Mesendoderm (in vitro differentiated cells): ENCODE measurements around the gene FES.
A peak's percentile ranks its signal among the peaks of the same experiment; 100 is the strongest.

ENCODE experiments used
- DNase-seq: peaks from one replicate; pipeline ENCODE4 v3.0.0; 2013
- H2AK5ac ChIP-seq: 2 replicates; pipeline ENCODE4 v1.6.1; 2013; ENCODE audit warnings: low read length, inconsistent platforms
- H2BK120ac ChIP-seq: 2 replicates; pipeline ENCODE4 v1.6.1; 2013; ENCODE audit warnings: low read depth, mild to moderate bottlenecking, low read length, moderate library complexity, mixed read lengths
- H2BK15ac ChIP-seq: replicated peaks from 2 replicates; pipeline ENCODE4 v1.6.1; 2013; ENCODE audit warnings: low read depth, mild to moderate bottlenecking, moderate library complexity
- H2BK5ac ChIP-seq: 2 replicates; pipeline ENCODE4 v1.6.1; 2013; ENCODE audit warnings: low read length, inconsistent platforms
- H3K18ac ChIP-seq: 2 replicates; pipeline ENCODE4 v1.6.1; 2013; ENCODE audit warnings: mild to moderate bottlenecking, low read length, mixed read lengths
- H3K23ac ChIP-seq: one replicate; pipeline ENCODE4 v1.6.1; 2013; ENCODE audit warnings: low read length
- H3K27ac ChIP-seq: 2 replicates; pipeline ENCODE4 v1.5.1; 2013; ENCODE audit warnings: low read depth, mild to moderate bottlenecking, inconsistent platforms, low read length, moderate library complexity
- H3K27me3 ChIP-seq: 2 replicates; pipeline ENCODE4 v1.6.1; 2013; ENCODE audit warnings: low read length, control low read depth, mild to moderate bottlenecking, inconsistent platforms; ENCODE audit not compliant: insufficient read depth, poor library complexity
- H3K36me3 ChIP-seq: 2 replicates; pipeline ENCODE4 v1.6.1; 2013; ENCODE audit warnings: low read length, inconsistent platforms; ENCODE audit not compliant: control insufficient read depth, insufficient read depth
- H3K4ac ChIP-seq: one replicate; pipeline ENCODE4 v1.6.1; 2013; ENCODE audit warnings: low read depth, mild to moderate bottlenecking, low read length, moderate library complexity
- H3K4me1 ChIP-seq: 2 replicates; pipeline ENCODE4 v1.6.1; 2013; ENCODE audit warnings: low read depth, low read length, inconsistent platforms; ENCODE audit not compliant: control insufficient read depth
- H3K4me2 ChIP-seq: 2 replicates; pipeline ENCODE4 v1.6.1; 2013; ENCODE audit warnings: low read length
- H3K4me3 ChIP-seq: 2 replicates; pipeline ENCODE4 v1.5.1; 2013; ENCODE audit warnings: mild to moderate bottlenecking, low read length
- H3K56ac ChIP-seq: one replicate; pipeline ENCODE4 v1.6.1; 2013; ENCODE audit warnings: low read length
- H3K79me1 ChIP-seq: 2 replicates; pipeline ENCODE4 v1.6.1; 2013; ENCODE audit warnings: low read length, inconsistent platforms
- H3K79me2 ChIP-seq: 2 replicates; pipeline ENCODE4 v1.6.1; 2013; ENCODE audit warnings: mild to moderate bottlenecking, low read length; ENCODE audit not compliant: control insufficient read depth, insufficient read depth
- H3K9ac ChIP-seq: 2 replicates; pipeline ENCODE4 v1.6.1; 2013; ENCODE audit warnings: low read length, inconsistent platforms
- H4K5ac ChIP-seq: one replicate; pipeline ENCODE4 v1.6.1; 2013; ENCODE audit warnings: low read length
- H4K8ac ChIP-seq: one replicate; pipeline ENCODE4 v1.6.1; 2013; ENCODE audit warnings: low read depth, mild to moderate bottlenecking, control low read depth, low read length, moderate library complexity
- WGBS: extraction: QIAGEN DNeasy Blood & Tissue Kit; methylation state at CpG from one replicate; pipeline ENCODE4 v1.1.7; 2013; ENCODE audit warnings: low lambda C conversion rate, missing lambda C conversion rate; ENCODE audit not compliant: insufficient coverage; ENCODE audit errors: extremely low coverage; 5-methylcytosine and 5-hydroxymethylcytosine counted together

FES gene

DNA sequence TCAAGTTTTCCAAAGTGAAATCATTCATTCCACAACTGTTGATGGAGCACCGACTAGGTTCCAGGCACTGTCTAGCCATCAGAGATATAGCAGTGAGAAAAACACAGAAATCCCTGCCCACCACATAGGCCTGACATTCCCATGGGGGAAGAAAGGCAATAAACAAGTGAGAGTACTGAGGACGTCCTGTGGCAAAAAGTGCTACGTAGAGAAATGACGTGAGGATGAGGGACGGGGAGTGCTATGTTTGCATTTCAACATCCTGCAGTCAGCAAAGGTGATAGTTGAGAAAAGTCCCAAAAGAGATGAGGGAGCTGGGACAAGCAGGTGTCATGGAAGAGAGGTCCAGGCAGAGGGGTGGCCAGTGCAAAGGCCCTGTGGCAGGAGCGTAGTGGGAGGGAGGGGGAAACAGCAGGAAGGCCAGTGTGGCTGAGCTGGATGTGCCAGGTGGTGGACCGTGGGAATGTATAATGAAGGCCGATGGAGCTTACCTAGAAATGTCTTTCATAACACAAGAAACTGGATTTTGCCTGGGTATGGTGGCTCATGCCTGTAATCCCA lies 26.3 kb upstream of the FES start:
- H3K9ac ChIP-seq, result no peak overlapping the region
- H3K18ac ChIP-seq, result no peak overlapping the region
- H3K4ac ChIP-seq, result no peak overlapping the region
- no peak for DNase-seq
- no peaks in the 10 kb centered on the region for H3K27me3 ChIP-seq
- no peak overlapping the region for H3K27ac ChIP-seq
- H3K23ac ChIP-seq, result no peak overlapping the region
- H3K56ac ChIP-seq, result no peak overlapping the region
- no CpG with 5 or more reads among the region's 8 CpGs for WGBS
- H2BK15ac ChIP-seq, result no peak overlapping the region
- peak overlapping the region; percentile 62 for H2AK5ac ChIP-seq
- no peak overlapping the region for H4K5ac ChIP-seq
- H3K4me2 ChIP-seq, result no peak overlapping the region
- no peak overlapping the region for H2BK5ac ChIP-seq
- no peaks in the 10 kb centered on the region for H3K79me1 ChIP-seq
- H4K8ac ChIP-seq, result no peak overlapping the region
- no peaks in the 10 kb centered on the region for H3K79me2 ChIP-seq
- H2BK120ac ChIP-seq, result no peak overlapping the region
- peaks cover 3% of the 10 kb centered on the region for H3K4me1 ChIP-seq
- H3K4me3 ChIP-seq, result no peak overlapping the region
- no peaks in the 10 kb centered on the region for H3K36me3 ChIP-seq

DNA sequence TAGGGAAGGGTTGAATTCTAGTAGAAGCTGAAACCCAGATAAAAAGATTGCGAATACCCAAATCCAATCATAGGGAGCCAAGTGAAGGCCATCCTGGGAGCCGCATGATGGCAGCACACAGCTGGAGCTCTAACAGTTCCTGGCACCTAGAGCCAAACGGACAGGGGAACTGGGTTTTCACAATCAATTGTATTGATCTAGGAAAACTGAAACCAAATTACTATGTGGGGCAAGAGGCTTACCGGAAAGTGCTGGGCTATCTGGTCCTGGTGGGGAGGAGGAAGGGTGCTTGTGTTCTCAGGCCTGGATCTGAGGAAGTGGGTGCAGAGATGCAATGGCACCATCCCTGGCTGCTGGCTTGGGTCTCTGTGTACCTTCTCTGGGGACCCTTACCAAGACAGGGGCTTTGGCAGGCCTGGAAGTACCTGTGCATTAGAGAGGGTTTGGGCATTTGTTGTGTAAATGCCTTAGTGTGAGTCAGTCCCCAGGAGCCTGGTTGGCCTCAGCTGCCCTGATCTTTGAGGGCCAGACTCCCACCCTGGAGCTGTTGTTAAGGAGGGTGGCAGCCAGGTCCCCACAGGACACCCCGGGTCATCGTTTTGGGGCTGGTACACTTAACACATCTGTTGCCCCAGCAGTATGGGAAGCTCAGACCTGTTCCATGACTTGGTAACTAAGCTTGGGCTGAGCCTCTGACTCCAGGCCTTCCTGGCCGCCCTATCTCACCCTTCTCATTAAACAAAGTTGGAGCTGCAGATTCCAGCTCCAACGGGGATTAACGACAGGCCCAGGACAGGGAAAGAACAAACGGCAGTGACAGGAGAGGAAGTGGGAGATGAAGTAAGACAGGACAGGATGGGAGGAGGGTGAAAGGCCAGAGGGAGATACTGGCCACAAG lies 24.8 kb upstream of the FES start:
- peak overlapping the region; percentile 0 for H3K27ac ChIP-seq
- no peak overlapping the region for H3K18ac ChIP-seq
- no CpG with 5 or more reads among the region's 10 CpGs for whole genome bisulfite sequencing

DNA sequence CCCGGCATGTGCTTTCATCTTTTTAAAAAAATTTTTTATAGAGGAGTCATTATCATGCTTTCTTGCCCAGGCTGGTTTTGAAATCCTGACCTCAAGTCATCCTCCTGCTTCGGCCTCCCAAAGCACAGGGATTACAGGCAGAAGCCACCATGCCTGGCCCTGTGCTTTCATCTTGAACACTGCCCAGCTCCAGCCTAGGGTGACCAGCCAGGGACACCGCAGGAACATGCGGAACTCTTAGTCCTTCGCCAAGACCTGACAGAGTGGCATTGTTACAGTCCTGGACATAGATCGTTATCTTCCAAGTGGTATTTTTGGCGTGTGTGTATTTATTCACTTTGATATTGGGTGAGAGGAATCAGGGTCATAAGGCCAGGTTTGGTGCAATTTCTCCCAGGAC lies 23.9 kb upstream of the FES start:
- no peak overlapping the region for H2BK5ac ChIP-seq
- no CpG with 5 or more reads among the region's 7 CpGs for WGBS
- H2BK15ac ChIP-seq, result no peak overlapping the region
- peak overlapping the region; percentile 30 for H3K56ac ChIP-seq
- H3K23ac ChIP-seq, result no peak overlapping the region
- H3K36me3 ChIP-seq, result no peaks in the 10 kb centered on the region
- no peak for DNase-seq
- no peak overlapping the region for H3K9ac ChIP-seq
- no peak overlapping the region for H3K27ac ChIP-seq
- H3K18ac ChIP-seq, result peak overlapping the region; percentile 46
- H4K5ac ChIP-seq, result no peak overlapping the region
- no peak overlapping the region for H3K4me3 ChIP-seq
- peaks cover 3% of the 10 kb centered on the region for H3K4me1 ChIP-seq
- no peak overlapping the region for H4K8ac ChIP-seq
- no peaks in the 10 kb centered on the region for H3K79me2 ChIP-seq
- no peak overlapping the region for H2BK120ac ChIP-seq
- no peak overlapping the region for H3K4me2 ChIP-seq
- no peaks in the 10 kb centered on the region for H3K27me3 ChIP-seq
- no peaks in the 10 kb centered on the region for H3K79me1 ChIP-seq
- no peak overlapping the region for H3K4ac ChIP-seq
- H2AK5ac ChIP-seq, result peak overlapping the region; percentile 93

More for the DNA sequence above, 24.8 kb upstream of the FES start:
- H3K27me3 ChIP-seq, result no peaks in the 10 kb centered on the region
- H3K79me1 ChIP-seq, result no peaks in the 10 kb centered on the region
- no peak overlapping the region for H3K4me3 ChIP-seq
- DNase-seq, result peak; percentile 74
- H2AK5ac ChIP-seq, result no peak overlapping the region
- peak overlapping the region; percentile 49 for H3K56ac ChIP-seq
- no peak overlapping the region for H4K8ac ChIP-seq
- H2BK15ac ChIP-seq, result no peak overlapping the region
- H3K23ac ChIP-seq, result no peak overlapping the region
- peak overlapping the region; percentile 33 for H2BK5ac ChIP-seq
- H3K4ac ChIP-seq, result peak overlapping the region; percentile 57
- H3K4me2 ChIP-seq, result no peak overlapping the region
- peaks cover 3% of the 10 kb centered on the region for H3K4me1 ChIP-seq
- H2BK120ac ChIP-seq, result no peak overlapping the region
- no peaks in the 10 kb centered on the region for H3K36me3 ChIP-seq
- no peaks in the 10 kb centered on the region for H3K79me2 ChIP-seq
- no peak overlapping the region for H4K5ac ChIP-seq
- no peak overlapping the region for H3K9ac ChIP-seq

DNA sequence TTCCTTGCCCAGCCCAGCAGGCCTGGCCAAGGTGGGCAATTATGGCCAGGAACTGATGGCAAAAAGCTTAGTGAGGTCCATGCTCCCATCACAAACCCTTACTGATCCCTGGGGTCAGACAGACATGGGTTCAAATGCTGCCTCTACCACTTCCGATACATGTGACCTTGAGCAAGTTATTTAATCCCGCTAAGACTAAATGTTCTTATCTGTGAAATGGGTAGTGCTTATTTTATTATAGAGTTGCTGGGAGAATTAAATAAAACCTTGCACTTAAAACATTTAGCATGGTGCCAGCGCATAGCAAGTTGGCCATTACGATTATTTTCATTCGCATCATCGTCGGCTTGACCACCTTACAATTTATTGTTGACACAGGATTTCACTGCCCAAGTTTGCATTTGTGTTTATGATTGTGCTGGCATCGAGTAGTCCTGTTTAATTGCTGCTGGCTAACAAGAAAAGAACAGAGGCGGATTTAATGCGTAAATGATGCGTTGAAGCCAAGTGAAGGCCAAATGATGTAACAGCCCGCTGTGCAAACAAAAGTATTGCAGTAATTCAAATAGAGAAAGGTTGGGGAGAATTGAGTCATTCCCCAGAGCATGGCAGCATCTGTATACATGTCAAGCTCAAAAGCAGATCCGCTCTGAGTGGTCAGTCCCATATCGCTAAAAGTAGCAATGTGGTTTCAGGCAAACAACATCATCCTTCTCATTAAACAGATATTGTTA lies 23.2 kb upstream of the FES start:
- DNase-seq, result no peak
- H3K9ac ChIP-seq, result no peak overlapping the region
- H3K4ac ChIP-seq, result no peak overlapping the region
- H3K4me1 ChIP-seq, result peaks cover 3% of the 10 kb centered on the region
- no peak overlapping the region for H4K5ac ChIP-seq
- H3K4me2 ChIP-seq, result no peak overlapping the region
- H4K8ac ChIP-seq, result no peak overlapping the region
- H3K27ac ChIP-seq, result no peak overlapping the region
- no peak overlapping the region for H2BK15ac ChIP-seq
- H3K18ac ChIP-seq, result no peak overlapping the region
- H2BK120ac ChIP-seq, result no peak overlapping the region
- H2AK5ac ChIP-seq, result peak overlapping the region; percentile 93
- H3K79me2 ChIP-seq, result no peaks in the 10 kb centered on the region
- no peak overlapping the region for H3K23ac ChIP-seq
- no peaks in the 10 kb centered on the region for H3K36me3 ChIP-seq
- no CpG with 5 or more reads among the region's 14 CpGs for WGBS
- H3K79me1 ChIP-seq, result no peaks in the 10 kb centered on the region
- peak overlapping the region; percentile 30 for H2BK5ac ChIP-seq
- H3K56ac ChIP-seq, result peak overlapping the region; percentile 49
- no peak overlapping the region for H3K4me3 ChIP-seq
- no peaks in the 10 kb centered on the region for H3K27me3 ChIP-seq

DNA sequence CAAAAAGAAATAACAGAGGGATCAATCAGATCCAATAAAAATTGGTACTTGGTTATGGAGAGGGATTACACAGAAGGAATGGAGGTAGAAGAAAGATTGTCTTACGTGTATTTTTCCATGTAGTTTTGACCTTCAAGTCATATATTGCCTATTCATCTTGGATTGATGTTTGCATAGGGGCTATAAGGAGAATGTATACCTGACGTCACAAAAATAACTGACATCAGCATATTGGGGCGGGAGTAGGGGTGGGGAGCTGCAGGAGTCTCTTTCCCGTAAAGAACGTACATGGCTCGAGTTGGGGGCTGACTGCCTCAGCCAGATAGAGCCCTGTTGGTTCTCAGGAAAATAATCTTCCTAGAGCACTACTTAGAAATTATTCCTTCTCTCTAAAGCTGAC lies 21.8 kb upstream of the FES start:
- whole genome bisulfite sequencing, result no CpG with 5 or more reads among the region's 6 CpGs

More for the DNA sequence above, 21.8 kb upstream of the FES start:
- no peak for DNase-seq
- Histone ChIP-seq H3K56ac (no peak overlapping the region), H3K4me1 (peaks cover 3% of the 10 kb centered on the region), H2BK15ac (no peak overlapping the region), H2AK5ac (no peak overlapping the region), H3K23ac (no peak overlapping the region), H2BK5ac (no peak overlapping the region), H3K9ac (no peak overlapping the region), H3K4me3 (no peak overlapping the region), H3K4me2 (no peak overlapping the region), H3K27ac (no peak overlapping the region), H2BK120ac (no peak overlapping the region), H3K36me3 (no peaks in the 10 kb centered on the region), H3K18ac (no peak overlapping the region), H3K79me2 (no peaks in the 10 kb centered on the region), H3K4ac (no peak overlapping the region), H4K5ac (no peak overlapping the region), H3K27me3 (no peaks in the 10 kb centered on the region), H3K79me1 (no peaks in the 10 kb centered on the region), H4K8ac (no peak overlapping the region)
